HFFc6 (cell line): ENCODE results near the gene TFF3. TPM values are rescaled to one million over a fixed set of nuclear protein-coding genes. Genes with fewer than 3 reads are reported as not detected.

Experiments used
- DNase-seq: peaks from one replicate; pipeline ENCODE4 v3.0.0-alpha.2; 2018
- H3K27ac Mint-ChIP-seq: 2 replicates; pipeline ENCODE4 v1.8.0; 2020; ENCODE audit warnings: mild to moderate bottlenecking, mixed read lengths
- H3K27me3 Mint-ChIP-seq: 2 replicates; pipeline ENCODE4 v1.8.0; 2021; ENCODE audit warnings: mild to moderate bottlenecking, moderate library complexity, mixed read lengths; ENCODE audit not compliant: insufficient read depth
- H3K36me3 Mint-ChIP-seq: 2 replicates; pipeline ENCODE4 v1.8.0; 2021; ENCODE audit warnings: low read depth, mixed read lengths
- H3K4me1 Mint-ChIP-seq: 2 replicates; pipeline ENCODE4 v1.8.0; 2020; ENCODE audit warnings: low read depth, mixed read lengths
- H3K4me3 Mint-ChIP-seq: 2 replicates; pipeline ENCODE4 v1.8.0; 2020; ENCODE audit warnings: mild to moderate bottlenecking, moderate library complexity, mixed read lengths
- H3K9me3 Mint-ChIP-seq: 2 replicates; pipeline ENCODE4 v1.8.0; 2020; ENCODE audit warnings: mild to moderate bottlenecking, mixed read lengths
- CTCF ChIP-seq: fragments of 200-600 bp; sonication (generic); IDR thresholded peaks from 2 replicates; pipeline ENCODE4 v1.5.0; 2021; ENCODE audit warnings: antibody characterized with exemption, mild to moderate bottlenecking
- total RNA-seq, 6 experiments: library from RNA; stranded (reverse); fragmentation: NEBNext Ultra II Directional; extraction: Animal tissue kit (Norgen Biotek cat#: 25700); gene quantifications; 2 replicates in 1 of 6; 3 replicates in 5 of 6; pipeline ENCODE4 v1.2.3, GENCODE V29; 2021

TFF3 gene
- total RNA-seq, 6 experiments from 2014 or later, result not detected

DNA sequence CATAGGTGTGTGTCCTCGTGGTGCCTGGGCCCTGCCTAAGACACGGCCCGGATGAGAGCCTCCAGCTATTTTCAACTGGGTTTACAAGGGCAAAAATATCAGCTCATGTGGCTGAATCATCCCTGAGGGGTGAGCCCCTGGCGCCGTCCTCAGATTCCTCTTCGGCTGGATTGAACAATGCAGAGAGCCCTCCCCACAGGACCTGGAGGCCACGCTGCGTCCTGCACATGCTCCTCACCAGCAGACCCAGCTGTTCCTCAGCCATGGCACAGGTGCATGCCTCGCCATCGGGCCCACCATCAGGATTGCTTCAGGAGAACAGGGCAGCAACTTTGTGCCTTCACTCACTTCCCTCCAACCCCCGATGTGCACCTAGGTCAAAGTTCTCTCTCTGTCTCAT lies 35.3 kb downstream of the TFF3 start:
- H3K4me1 Mint-ChIP-seq, result no peaks in the 10 kb centered on the region
- no peak for DNase-seq
- H3K27me3 Mint-ChIP-seq, result peaks cover under 1% of the 10 kb centered on the region
- no peaks in the 10 kb centered on the region; the same call in 1 of the 2 replicates for H3K36me3 Mint-ChIP-seq
- no peak for TF ChIP-seq CTCF
- H3K9me3 Mint-ChIP-seq, result peaks cover 49% of the 10 kb centered on the region
- no peak overlapping the region for H3K4me3 Mint-ChIP-seq
- no peak overlapping the region for H3K27ac Mint-ChIP-seq

- no peak for DNase-seq
- no peaks in the 10 kb centered on the region for H3K4me1 Mint-ChIP-seq
- H3K27ac Mint-ChIP-seq, result no peak overlapping the region
- peaks cover 50% of the 10 kb centered on the region for H3K9me3 Mint-ChIP-seq
- peaks cover 2% of the 10 kb centered on the region for H3K27me3 Mint-ChIP-seq
- no peak overlapping the region for H3K4me3 Mint-ChIP-seq
- no peaks in the 10 kb centered on the region; the same call in 1 of the 2 replicates for H3K36me3 Mint-ChIP-seq
- no peak for TF ChIP-seq CTCF
Measured at GRCh38 chr21:42279341-42279871, 35.8 kb downstream of the TFF3 start.

- Mint-ChIP-seq H3K36me3 (no peaks in the 10 kb centered on the region; the same call in 1 of the 2 replicates), H3K27me3 (peaks cover 4% of the 10 kb centered on the region), H3K4me3 (no peak overlapping the region)
Measured at GRCh38 chr21:42278451-42279149, 36.6 kb downstream of the TFF3 start.

DNA sequence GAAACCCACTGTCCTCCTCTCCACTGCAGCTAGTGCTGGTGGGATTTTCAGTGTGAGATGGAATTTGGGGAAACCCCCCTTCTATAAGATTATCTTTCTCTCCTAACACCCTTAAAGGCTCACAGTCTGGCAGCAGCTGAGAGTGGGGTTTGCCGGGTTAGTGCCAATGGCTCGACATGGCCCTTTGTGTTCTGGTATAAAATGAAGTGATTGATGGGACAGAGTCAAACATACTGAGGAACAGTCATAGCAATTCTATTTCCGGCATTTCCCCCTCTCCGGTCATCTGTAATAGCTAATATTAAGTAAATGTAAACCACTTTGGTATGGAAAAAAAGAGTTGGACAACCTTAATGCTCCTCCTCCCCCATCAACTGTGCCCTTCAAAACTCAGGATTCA lies 37.6 kb downstream of the TFF3 start:
- no peak for TF ChIP-seq CTCF
- no peak overlapping the region for H3K27ac Mint-ChIP-seq
- peaks cover 4% of the 10 kb centered on the region for H3K27me3 Mint-ChIP-seq
- H3K36me3 Mint-ChIP-seq, result no peaks in the 10 kb centered on the region; the same call in 1 of the 2 replicates
- H3K4me3 Mint-ChIP-seq, result no peak overlapping the region
- peaks cover 49% of the 10 kb centered on the region for H3K9me3 Mint-ChIP-seq
- no peaks in the 10 kb centered on the region for H3K4me1 Mint-ChIP-seq
- no peak for DNase-seq

More at GRCh38 chr21:42278451-42279149, 36.6 kb downstream of the TFF3 start:
- peaks cover 53% of the 10 kb centered on the region for H3K9me3 Mint-ChIP-seq
- TF ChIP-seq CTCF, result no peak
- no peak overlapping the region for H3K27ac Mint-ChIP-seq
- no peaks in the 10 kb centered on the region for H3K4me1 Mint-ChIP-seq
- DNase-seq, result no peak

- no peak for TF ChIP-seq CTCF
- no peak for DNase-seq
- H3K9me3 Mint-ChIP-seq, result peaks cover 43% of the 10 kb centered on the region
- peaks cover 4% of the 10 kb centered on the region for H3K27me3 Mint-ChIP-seq
- H3K4me1 Mint-ChIP-seq, result no peaks in the 10 kb centered on the region
- H3K4me3 Mint-ChIP-seq, result no peak overlapping the region
- no peak overlapping the region for H3K27ac Mint-ChIP-seq
- no peaks in the 10 kb centered on the region; the same call in 1 of the 2 replicates for H3K36me3 Mint-ChIP-seq
Measured at GRCh38 chr21:42276526-42277154, 38.6 kb downstream of the TFF3 start.
